HPDE6-E6E7 (cell line): ENCODE results near the gene TRAM2.

Experiments used
- DNase-seq: peaks from one replicate; pipeline ENCODE4 v3.0.0; 2011; ENCODE audit warnings: missing footprints; ENCODE audit errors: extremely low spot score

Gene TRAM2

DNA sequence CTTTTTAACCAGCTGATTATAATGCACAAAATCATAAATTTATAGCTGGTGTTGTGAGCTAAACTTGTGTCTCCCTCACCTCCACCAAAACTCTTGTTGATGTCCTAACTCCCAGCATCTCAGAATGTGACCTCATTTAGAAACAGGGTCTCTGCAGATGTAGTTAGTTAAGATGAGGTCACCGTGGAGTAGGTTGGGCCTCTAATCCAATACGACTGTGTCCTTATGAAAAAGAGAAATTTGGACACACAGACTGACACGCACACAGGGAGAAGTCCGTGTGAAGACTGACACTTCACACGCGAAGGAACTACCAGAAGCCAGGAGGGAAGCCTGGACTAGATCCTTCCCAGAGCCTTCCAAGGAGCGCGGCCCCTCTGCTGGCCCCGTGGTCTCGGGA lies 46.5 kb downstream of the TRAM2 start:
- DNase-seq: no peak

DNA sequence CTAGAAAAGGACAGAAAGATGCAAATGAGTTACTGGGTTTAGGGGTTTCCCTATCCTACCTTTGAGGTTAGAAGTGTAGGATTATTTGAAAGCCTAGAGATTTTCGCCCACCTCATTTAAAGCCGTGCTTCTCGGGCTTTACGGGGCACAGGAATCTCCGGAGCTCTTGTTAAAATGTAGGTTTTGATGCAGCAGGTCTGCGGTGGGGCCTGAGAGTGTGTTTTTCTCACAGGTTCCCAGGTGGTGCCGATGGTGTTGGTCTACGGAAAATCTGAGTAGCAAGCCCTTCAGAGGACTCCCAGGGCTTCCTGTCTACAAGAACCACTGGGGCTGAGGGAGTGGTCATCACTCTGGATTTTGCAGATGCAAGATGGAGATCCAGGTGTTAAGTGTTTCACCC lies 47.5 kb downstream of the TRAM2 start:
- DNase-seq: no peak

DNA sequence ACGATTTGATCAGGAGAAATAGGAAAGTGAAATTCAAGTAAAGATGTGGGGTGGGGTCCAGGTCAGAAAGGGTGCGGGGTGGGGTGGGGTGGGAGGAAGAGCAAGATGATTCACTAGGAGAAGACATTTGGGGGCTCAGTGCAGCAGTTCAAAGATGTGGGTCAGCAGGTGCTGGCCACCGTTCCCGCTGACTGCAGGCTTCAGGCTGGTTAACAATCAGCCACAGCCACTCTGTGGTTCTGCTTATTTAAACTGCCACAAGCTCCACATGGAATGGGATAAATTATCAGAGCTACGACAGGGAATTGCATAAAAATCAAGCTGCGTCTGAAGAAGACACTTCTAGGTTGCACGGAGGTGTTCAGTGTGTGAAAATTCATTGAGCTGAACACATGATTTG lies 49.4 kb downstream of the TRAM2 start:
- no peak for DNase-seq

DNA sequence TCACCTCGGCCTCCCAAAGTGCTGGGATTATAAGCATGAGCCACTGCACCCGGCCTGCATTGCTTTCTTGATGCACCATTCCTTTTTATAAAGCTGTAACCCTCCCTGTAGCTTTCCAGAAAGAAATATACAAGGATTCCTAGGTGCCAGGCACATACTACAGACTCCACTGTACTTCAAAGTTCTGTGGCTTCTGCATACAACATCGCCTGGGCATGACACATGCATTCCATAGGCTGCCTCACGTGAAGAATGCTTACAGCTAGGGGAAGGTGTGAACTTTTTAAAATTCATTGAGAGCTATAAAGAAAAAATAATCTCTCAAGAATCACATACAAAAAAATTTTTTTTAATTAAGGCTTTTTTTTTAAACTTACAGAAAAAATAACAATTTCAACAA lies 50.2 kb downstream of the TRAM2 start:
- DNase-seq: no peak

DNA sequence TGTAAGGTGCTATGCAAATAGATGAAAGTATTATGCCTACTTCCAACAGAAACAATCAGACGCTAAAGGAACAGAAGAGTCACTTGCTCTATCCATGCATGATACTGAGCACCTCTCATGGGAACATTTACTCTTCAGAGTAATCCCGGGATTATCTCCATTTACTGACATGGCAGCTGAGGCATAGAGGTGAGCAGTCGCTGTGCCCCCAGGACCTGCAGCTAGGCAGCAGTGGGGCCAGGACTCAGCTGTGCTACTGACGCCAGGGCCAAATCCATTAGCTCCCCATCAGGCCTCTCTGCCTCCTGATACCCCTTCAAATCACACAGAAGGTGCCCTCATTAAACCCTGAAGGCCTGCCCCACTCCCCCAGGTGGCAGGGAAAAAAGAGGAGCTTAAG lies 51.9 kb downstream of the TRAM2 start:
- DNase-seq: no peak

DNA sequence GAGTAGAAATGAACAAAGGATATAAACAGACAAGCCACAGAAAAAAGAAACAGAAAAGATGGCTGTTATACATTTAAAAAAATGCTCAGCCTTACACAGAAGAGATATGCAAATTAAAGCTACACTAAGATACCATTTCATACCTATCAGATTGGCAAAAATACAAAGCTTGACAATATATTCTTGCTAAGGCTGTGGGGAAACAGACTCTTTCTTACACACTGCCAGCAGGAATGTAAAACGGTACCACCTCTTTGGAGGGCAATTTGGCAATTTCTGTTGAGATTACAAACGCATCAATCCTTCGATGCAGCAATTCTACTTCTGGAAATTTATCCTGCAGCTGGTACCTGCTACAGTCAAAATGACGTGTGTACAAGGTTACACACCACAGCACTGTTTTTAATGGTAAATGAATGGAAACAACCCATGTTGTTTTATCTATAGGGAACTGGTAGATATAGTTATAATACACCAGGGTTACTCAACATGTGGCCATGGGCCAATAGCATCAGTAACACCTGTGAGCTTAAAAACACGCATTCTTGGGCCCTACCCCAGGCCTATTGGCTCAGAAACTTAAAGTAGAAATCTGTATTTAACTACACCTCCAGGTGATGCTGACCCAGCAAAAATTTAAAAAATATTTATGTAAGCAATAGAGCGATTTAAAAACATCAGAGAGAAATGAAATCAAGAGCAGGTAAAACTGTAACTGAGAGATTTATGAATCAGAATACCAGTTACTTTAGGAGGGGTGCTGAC lies 53.3 kb downstream of the TRAM2 start:
- no peak for DNase-seq

DNA sequence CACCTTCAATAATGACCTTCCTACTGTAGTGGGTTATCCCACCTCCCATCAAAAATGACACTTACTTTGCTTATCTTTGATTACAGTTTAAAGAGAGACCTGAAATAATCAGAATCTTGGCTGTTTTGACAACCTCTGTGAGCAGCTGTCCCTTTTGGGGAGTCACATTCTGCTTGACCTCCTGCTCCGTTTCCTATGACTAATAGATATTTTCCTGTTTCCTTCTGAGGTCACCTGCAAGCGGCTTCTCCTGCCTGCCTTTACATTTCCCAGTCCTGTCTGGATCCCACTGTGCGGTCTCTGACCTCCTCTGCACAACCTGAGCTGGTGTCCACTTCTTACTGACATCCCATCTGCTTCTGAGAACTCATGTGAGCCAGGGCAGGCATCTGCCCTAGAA lies 54.2 kb downstream of the TRAM2 start:
- no peak for DNase-seq

DNA sequence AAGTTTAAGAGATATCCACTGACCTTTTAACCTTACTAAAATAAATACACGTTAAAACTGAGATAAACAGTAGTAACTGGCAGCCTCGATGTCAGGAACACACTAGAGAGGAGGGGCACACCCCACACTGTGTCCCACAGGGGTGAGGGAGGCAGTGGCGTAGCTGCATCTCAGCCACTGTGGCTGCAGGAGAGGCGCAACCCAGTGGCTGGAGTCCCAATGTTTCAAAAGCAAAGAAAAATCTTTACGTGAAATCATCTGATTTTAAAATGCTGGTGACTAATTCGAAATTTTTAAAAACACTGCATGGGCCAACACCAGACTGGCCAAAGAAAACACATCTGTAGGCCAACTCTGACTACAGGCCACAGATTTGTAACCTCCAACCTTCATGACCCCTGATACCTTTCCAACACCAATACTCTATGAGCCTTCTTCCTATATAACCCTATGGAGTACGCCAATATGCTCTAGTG lies 54.7 kb downstream of the TRAM2 start:
- no peak for DNase-seq

DNA sequence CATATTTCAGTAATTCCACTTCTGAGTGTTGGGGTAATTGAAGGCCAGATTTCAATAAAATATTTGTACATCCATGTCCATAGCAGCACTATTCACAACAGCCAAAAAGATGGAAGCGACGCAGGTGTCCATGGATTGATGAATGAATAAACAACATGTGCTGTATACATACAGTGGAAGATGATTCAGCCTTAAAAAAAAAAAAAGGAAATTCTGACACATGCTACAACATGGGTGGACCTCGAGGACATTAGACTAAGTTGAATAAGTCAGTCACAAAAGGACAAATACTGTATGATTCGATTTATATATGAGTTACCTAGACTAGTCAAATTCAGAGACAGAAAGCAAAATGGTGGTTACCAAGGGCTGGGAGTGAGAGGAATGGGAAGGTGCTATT lies 57.2 kb downstream of the TRAM2 start:
- DNase-seq: no peak

DNA sequence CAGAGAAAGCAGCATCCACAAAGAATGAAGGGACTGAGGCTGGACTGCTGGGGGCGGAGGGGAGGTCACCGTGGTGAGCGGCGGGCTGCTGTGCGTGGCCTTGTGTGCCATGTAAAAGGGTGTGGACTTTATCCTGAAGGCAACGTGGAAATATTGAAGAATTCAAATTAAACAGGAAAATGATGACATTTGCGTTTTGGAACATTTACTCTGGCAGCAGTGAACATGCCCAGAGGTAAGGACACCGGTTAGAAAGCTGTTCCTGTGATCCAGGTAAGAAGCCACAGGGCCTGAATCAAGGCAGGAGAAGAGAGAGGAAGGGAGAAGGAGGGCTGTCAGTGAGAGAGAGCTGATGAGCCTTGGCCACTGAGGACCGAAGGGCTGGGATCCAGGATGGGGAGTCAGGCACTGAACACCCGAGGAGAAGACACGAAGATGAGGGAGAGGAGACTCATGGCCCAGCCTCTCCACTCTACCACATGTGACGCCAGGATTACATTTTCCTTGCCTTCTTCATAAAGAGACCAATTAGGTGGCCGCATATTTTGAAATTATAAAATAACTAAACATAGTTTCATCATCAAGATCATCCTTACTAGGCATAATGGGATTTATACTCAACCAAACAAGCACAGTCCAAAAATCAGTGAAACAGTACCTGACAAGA lies 58.4 kb downstream of the TRAM2 start:
- DNase-seq: no peak

DNA sequence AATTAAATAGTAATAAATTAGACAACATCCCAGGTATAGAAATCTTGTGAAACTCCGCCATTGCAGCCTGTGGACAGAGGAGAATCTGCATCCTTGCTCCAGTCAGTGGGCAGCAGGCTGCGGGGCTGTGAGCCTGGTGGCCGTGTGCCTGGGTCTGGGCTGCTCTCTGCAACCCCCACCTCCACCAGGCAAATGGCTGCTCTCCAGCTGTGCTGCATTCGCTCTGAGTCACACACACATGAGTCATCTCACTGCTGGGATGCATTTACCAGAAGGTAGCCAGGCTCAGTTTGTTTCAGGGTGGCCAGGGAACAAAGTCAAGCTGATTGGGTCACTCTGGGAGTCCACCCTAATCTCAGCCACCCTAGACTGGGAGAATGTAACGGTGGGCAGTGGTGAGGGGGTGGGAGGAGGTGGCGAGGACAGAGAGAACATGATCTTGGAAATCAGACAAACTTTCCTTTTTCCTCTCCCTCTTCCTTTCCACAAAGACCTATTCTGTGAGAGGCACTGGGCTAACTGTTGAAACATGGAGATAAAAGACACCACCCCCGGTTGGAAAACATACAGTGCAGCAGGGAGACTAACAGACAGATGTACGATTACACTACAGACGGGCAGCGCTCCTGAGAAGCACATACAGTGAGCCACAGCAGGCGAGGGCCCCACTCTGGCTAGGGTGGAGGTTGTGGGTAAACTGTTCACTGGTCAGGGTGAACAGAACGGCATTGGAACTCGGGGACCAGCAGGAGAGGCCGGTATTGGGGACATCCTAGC lies 59.2 kb downstream of the TRAM2 start:
- peak; percentile 98 for DNase-seq

DNA sequence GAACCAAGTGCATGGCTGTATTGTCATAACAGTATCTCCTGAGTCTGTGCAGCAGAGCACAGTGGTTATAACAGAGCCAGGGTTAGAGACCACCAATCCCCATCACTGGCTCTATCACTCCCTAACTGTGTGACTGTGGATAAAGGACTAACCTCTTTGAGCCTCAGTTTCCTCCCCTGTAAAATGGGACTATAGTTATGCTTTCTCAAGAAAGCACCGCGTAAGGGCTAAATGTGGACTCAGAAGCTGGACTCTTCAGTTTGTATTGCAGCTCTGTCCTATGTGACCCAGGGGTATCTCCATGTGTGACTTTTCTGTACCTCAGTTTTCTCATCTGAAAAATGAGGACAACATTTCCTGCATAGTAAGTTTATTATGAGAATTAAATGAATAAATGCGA lies 59.9 kb downstream of the TRAM2 start:
- DNase-seq: no peak

DNA sequence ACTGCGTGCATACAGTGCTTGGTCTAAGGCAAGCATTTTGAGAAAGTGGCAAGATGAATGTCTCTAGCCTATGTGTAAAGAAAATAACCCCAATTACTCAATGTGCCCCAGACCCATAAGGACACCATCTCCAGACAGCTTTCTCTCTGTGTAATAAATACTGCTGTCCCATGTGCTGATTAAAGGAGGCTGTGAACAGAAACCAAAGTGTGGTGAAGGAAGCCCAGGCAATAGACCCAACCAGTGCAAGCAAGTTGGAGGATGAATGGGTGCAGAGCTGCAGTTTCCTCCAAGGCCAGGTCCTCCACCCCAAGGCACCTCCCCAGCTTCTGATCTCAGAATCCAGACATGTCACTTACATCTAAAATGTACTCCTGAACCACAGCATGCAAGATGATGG lies 60.6 kb downstream of the TRAM2 start:
- DNase-seq: no peak

DNA sequence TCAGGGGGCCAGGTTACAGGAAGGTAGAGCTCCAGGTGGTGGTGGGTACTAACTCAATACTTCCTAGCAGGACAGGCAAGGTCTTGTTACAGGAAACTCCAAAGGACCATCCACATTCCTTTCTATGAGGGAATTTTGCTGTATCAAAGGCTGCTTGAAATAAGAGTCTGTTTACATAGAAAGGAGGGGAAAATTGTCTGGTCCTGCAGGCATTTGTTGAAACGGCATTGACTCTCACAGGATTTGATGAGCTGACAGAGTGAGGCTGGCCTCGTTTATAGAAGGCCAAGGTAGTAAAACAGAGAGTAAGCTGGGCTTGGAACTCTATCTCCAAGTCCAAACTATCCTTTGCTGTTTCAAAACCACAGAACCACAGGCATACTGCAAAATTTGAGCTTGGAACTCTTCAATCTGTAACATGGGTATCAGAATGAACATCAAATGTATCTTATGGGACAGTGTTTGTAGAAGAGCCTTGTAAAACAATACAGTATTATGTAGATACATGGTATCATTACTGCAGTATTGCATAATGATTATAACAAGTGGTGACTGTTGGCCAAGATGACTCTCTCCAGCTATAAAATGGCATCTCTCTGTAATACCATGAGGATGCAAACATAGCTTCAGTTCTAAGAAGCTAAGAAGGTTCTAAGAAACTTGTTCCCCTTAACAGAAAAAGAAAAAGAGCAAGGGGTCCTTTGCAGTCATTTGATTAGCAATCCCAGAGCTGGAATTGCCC lies 61.5 kb downstream of the TRAM2 start:
- no peak for DNase-seq

DNA sequence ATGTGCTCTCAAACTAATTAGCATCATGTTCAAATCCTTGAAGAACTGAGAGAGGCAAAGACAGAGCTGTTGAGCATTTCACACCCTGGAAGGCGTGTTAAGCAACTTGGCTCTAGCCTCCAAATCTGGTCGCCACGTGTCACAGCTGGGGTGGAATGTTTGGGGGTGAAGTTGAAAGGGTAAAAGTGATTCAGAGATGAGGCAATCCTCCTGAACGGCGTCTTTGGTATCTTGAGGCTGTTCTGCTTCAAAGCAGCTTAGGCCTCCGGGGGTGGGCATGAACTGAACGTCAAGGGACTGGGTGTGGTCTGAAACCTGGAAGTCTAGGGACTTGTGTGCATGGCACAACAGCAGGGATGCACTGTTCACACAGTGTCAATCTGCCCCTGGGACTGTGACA lies 62.3 kb downstream of the TRAM2 start:
- no peak for DNase-seq

DNA sequence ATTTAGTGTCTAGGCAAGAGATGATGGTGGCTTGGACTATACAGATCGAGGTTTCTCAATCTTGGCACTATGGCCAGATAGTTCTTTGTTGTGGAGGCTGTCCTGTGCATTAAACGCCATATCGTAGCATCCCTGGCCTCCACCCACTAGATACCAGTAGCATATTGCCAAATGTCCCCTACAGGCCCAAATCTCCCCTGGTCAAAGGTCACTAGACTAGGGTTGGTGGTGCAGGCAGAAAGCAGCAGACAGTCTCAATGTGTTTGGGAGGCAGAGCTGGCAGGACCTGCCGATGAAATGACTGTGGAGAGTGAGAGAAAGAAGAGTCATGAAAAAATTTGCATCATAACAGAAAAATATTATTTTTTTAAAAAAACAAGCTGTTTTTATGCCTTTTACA lies 63.0 kb downstream of the TRAM2 start:
- DNase-seq: no peak

DNA sequence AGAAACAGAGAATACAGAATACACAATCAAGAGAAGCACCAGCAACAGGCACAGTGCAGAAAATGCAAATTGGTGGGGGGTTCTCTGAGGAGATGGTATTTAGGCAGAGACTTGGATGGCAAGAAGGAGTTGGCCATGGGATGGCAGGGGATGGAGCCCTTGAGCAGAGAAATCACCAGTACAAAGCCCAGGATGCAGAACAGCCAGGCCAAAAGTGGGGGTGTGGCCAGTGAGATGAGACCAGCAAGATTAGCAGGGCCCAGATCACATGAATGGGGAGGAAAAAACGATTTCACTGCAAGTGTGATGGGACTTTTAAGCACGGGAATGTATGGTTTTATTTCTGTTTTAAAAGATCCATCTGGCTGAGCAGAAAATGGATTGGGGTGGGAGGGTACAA lies 63.4 kb downstream of the TRAM2 start:
- DNase-seq: no peak

DNA sequence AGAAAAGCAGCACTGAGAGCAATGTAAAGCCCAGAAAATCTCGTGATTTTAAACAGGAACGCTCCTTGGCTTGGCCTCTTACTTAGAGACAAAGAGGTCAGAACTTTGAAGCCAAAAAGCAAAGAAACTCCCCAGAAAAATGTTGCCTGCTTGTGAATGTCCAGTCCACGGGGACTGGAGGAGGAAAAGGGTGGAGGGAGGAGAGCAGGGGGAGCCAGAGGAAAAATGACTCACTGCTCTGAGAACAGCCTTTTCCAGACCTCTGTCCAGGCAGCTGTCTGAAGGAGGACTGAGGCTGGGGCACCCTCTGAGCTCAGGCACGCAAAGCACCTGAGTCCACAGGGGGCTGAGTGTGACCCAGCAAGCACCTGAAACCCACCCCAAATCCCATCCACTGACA lies 64.7 kb downstream of the TRAM2 start:
- DNase-seq: no peak

DNA sequence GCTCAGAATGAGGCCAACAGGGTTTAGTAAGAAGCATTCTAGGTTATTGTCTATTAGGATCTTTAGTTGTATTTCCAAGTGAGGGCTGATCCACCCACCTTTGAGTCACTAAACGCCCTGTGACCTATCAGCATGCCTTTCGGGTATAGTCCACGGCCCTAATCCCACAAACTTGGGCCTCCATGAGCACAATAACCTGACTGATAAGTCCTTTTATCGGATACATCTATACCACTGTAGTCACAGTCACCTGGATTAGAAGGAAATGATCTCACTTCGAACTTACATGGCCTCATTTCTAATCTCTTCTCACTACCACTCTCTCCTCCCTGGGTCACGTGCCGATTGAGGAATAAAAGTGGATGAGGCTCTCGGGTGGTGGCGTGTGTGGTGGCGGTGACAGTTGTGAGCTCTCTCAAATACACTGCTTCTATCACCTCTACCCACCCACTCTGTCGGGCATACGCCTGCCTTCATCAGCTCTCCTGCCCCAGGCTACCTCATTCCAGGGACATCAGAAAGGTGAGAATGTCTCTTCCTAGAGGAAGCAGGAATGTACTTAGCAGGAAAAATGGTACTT lies 65.2 kb downstream of the TRAM2 start:
- no peak for DNase-seq

DNA sequence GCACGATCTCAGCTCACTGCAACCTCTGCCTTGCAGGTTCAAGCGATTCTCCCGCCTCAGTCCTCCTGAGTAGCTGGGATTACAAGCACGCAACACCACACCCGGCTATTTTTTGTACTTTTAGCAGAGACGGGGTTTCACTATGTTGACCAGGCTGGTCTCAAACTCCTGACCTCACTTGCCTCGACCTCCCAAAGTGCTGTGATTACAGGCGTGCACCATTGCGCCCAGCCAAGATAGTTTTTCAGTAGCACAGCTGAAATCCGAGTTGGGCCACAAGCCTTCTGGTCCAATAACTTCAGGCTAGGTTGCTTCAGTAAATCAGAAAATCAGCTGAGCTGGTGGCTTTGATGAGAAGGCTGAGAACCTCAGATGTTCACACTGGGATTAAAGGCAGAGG lies 65.7 kb downstream of the TRAM2 start:
- DNase-seq: no peak

DNA sequence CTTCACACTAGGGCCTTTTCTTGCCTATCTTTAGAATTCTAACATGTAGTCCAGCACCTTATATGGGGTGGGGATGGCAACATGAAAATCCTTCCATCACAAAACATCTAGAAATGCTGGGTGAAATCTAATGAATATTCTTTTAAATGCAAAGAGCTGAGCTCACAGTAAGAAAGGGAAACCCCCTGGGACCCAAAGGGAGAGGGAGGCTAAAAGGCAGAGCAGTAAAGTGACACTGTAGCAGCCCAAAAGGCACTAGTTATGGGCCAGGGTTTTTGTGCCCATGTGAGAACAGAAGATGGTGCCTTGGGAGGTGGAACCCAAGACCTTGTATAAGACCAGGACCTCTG lies 66.7 kb downstream of the TRAM2 start:
- DNase-seq: no peak
